VCaP (cell line): ENCODE results near the gene EMILIN2.
"Not testable (repeated sequence)": the region's sequence is repeated elsewhere in the genome, so short reads cannot be mapped to it uniquely, and the experiment has no call there.

Experiments used
- H3K27ac ChIP-seq: fragments of 450-650 bp; 2 replicates; pipeline ENCODE4 v1.5.1; 2017
- TF ChIP-seq, protein P1 (sequence below): fragments of 450-650 bp; conservative IDR thresholded peaks from 2 replicates; pipeline ENCODE4 v1.5.1; 2017; ENCODE audit warnings: mild to moderate bottlenecking, moderate library complexity

The EMILIN2 gene

DNA sequence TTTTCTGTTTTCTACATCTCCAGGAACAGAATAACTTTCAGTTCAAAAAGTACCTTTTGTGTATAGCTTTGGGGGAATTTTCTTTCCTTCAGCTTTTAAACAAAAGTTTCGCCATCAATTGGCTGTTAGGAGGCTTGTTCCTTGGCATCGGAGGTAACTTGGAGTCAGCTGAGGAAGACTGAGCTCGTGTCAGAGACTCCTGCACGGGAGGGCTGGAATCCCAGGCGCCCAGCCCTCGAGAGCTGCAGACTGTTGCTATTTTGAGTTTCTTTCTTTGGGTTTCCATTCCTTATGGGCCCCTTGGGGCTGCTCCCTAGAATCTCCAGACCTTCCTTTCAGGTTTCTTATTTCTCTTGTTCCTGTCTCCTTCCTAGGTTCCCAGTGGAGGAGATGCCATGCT, 8.1 kb downstream of the EMILIN2 start:
- TF ChIP-seq, protein P1, sequence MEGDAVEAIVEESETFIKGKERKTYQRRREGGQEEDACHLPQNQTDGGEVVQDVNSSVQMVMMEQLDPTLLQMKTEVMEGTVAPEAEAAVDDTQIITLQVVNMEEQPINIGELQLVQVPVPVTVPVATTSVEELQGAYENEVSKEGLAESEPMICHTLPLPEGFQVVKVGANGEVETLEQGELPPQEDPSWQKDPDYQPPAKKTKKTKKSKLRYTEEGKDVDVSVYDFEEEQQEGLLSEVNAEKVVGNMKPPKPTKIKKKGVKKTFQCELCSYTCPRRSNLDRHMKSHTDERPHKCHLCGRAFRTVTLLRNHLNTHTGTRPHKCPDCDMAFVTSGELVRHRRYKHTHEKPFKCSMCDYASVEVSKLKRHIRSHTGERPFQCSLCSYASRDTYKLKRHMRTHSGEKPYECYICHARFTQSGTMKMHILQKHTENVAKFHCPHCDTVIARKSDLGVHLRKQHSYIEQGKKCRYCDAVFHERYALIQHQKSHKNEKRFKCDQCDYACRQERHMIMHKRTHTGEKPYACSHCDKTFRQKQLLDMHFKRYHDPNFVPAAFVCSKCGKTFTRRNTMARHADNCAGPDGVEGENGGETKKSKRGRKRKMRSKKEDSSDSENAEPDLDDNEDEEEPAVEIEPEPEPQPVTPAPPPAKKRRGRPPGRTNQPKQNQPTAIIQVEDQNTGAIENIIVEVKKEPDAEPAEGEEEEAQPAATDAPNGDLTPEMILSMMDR = no peak
- no peak overlapping the region for H3K27ac ChIP-seq

DNA sequence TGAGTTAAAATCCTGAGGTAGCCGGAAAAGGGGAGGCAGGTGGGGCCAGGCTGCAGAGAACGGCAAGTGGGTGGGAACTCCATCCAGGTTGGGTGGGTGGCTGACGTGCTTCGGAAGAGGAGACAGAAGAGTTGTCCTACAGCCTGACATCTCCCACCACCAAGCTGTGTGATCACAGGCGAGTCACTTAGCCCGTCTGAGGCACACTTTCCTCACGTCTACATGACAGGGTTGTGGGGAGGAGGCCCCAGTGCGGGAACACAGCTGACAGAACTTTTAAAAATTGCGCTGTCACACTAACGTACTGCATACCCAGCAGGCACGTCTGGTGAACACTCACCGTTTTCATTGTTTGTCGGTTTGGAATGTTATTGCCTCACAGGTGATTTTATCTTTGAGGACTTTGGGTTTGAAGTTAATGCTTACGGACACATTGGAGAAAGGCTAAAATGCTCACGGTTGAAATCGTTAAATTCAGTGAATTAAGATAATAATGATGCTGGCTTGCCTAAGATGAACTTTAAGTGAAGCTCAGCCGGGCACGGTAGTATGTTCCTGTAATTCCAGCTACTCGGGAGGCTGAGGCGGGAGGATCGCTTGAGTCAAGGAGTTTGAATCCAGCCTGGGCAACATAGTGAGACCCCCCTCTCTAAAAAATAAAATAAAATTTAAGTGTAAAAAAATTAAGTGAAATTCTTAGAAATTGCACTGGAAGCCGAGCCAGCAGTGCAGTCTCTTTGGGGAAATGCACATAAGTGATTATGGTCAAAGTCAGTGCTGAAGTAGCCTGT, 8.9 kb downstream of the EMILIN2 start:
- H3K27ac ChIP-seq = no peak overlapping the region
- TF ChIP-seq, protein P1 = no peak

DNA sequence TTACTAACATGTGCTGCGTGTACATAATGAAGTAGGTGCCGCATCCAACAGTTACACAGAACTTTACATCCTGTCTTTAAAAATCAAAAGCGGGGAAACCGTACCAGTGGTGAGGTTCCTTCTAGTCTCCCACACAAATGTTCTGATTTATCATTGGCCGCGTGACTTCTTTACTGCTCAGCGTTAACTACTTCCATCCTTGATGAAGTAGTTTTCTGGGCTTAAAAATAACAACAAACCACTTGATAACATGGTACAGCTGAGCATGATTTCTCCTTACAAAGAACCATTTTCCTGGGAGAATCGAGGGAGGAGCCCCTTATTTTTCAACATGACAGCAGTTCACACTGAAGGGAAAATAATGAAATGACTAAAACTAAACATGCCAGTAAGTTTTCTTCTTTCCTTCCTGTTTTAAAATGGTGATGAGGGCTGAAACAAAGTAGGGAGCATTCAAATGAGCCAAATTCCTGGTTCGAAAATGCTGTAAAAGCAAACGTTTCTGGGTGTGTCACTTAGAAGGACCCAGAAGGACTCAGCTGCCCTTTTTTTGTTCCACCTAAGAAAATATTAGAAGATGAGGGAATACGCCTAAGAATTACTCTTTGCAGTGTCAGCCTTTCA, 9.9 kb downstream of the EMILIN2 start:
- no peak overlapping the region for H3K27ac ChIP-seq
- TF ChIP-seq, protein P1 = no peak

DNA sequence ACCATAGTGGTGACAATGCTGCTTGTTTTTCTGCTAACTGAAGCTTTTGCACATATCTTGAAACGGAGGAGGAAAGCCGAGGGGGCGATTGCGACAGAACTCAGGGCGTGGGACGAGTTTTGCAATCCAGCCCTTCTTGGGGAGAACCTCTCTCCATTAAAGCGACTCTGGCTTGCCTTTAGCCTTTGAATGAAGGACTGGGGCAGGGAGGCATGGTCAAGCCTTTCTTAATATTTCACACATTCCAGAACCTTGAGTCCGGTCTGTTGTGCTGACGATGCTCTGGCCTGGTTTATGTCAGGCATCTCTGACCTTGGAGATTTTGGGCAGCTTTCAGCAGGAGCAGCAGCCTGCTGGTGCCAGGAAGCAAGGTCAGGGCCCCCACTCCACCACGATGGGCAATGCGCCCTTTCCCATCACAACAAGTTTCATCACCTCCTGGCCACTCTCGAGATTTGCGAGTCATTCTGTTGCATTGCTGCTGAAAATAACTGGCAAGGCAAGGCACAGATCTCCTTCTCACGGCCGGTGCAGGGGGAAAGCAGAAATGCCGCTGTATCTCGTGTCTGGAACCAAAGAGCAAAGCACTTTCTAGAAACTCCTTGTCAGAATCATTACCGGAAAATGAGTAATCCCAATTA, 10.8 kb downstream of the EMILIN2 start:
- TF ChIP-seq, protein P1 = no peak
- H3K27ac ChIP-seq = no peak overlapping the region

DNA sequence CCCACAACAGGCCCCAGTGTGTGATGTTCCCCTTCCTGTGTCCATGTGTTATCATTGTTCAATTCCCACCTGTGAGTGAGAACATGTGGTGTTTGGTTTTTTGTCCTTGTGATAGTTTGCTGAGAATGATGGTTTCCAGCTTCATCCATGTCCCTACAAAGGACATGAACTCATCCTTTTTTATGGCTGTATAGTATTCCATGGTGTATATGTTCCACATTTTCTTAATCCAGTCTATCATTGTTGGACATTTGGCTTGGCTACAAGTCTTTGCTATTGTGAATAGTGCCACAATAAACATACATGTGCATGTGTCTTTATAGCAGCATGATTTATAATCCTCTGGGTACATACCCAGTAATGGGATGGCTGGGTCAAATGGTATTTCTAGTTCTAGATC, 13.6 kb downstream of the EMILIN2 start:
- H3K27ac ChIP-seq = not testable (repeated sequence)

DNA sequence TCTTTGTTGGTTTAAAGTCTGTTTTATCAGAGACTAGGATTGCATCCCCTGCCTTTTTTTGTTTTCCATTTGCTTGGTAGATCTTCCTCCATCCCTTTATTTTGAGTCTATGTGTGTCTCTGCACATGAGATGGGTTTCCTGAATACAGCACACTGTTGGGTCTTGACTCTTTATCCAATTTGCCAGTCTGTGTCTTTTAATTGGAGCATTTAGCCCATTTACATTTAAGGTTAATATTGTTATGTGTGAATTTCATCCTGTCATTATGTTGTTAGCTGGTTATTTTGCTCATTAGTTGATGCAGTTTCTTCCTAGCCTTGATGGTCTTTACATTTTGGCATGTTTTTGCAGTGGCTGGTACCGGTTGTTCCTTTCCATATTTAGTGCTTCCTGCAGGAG, 17.2 kb downstream of the EMILIN2 start:
- H3K27ac ChIP-seq = not testable (repeated sequence)

DNA sequence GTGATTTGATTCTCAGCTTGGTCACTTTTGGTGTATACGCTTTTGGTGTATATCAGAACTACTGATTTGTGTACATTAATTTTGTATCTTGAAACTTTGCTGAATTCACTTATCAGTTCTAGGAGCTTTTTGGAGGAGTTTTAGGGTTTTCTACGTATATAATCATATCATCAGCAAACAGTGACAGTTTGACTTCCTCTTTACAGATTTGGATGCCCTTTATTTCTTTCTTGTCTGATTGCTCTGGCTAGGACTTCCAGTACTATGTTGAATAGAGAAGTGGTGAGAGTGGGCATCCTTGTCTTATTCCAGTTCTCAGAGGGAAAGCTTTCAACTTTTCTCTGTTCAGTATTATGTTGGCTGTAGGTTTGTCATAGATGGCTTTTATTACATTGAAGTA, 19.7 kb downstream of the EMILIN2 start:
- not testable (repeated sequence) for H3K27ac ChIP-seq

DNA sequence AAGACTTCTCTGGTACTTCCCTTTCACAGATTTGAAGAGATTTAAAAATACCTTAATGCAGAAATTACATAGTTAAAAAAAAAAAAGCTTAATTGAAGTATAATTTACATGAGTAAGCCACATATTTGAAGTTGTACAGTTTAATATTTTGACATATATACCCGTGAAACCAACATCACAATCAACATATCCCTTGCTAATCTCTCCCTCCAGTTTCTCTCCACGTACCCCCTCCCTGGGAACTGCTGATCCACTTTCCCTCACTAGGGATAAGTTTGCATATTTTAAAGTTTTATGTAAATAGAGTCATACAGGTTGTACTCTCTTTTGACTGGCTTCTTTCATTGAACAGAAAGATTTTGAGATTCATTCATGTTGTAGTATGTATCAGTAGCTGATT, 22.4 kb downstream of the EMILIN2 start:
- TF ChIP-seq, protein P1 = no peak
- no peak overlapping the region for H3K27ac ChIP-seq

DNA sequence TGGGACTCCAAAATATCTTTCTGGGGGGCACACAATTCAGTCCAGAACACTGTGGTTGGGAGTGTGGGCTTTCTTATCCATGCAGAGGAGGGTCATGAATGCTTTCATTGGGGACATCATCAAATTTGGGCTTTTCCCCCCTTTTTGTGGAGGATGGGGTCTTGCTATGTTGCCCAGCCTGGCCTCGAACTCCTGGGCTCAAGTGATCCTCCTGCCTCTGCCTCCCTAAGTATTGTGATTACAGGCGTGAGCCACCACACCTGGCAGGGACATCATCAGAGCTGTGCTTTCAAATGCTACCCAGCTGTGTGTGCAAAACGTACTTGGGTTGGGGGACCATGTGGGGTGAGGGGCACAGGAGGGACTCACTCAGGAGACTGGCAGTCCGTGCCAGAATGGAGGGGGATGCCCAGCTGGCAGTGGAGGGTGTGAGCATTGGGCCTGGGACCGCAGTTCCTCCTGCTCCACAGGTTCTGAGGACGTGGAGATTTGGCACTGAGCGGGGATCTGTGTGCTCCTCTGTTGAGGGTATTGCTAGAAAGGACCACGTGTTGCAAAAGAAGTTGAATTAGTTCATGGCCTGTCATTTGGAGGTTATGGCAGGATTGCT, 24.4 kb downstream of the EMILIN2 start:
- TF ChIP-seq, protein P1 = no peak
- H3K27ac ChIP-seq = no peak overlapping the region
